Activated T-cell treated with anti-CD3 and anti-CD28 coated beads, Interleukin-2, amount 50 U/mL, for 72 hours (primary cell): ENCODE results near the gene LCNL1. TPM values are rescaled to one million over a fixed set of nuclear protein-coding genes. Genes with fewer than 3 reads are reported as not detected.

ENCODE experiments used
- ATAC-seq, 2 donors: fragments of 150-1000 bp; cut with Tn5 transposase; replicated peaks in 1 of 2; 2 replicates each; pipeline ENCODE4 v1.10.0; 2021; ENCODE audit warnings: moderate library complexity in 2 of 2, mild to moderate bottlenecking in 1 of 2
- DNase-seq, 2 donors: peaks; one replicate each; pipeline ENCODE4 v3.0.0; 2021 to 2022; ENCODE audit warnings: mixed read lengths in 1 of 2
- H3K27ac Mint-ChIP-seq: one replicate; pipeline ENCODE4 v1.8.0; 2022; ENCODE audit warnings: mild to moderate bottlenecking, moderate library complexity, mixed read lengths
- H3K27me3 Mint-ChIP-seq: one replicate; pipeline ENCODE4 v1.8.0; 2022; ENCODE audit warnings: low read depth, mixed read lengths
- H3K36me3 Mint-ChIP-seq, 2 donors: one replicate each; pipeline ENCODE4 v1.8.0; 2022; ENCODE audit warnings: mixed read lengths in 2 of 2, mild to moderate bottlenecking in 1 of 2; ENCODE audit not compliant: insufficient read depth in 2 of 2
- H3K4me1 Mint-ChIP-seq: one replicate; pipeline ENCODE4 v1.8.0; 2022; ENCODE audit warnings: low read depth, mixed read lengths
- H3K4me3 Mint-ChIP-seq, 2 donors: one replicate each; pipeline ENCODE4 v1.8.0; 2022; ENCODE audit warnings: mild to moderate bottlenecking in 2 of 2, mixed read lengths in 2 of 2, moderate library complexity in 2 of 2
- H3K9me3 Mint-ChIP-seq, 2 donors: one replicate each; pipeline ENCODE4 v1.8.0; 2022; ENCODE audit warnings: mixed read lengths in 2 of 2
- total RNA-seq, 2 donors: library from RNA; stranded (reverse); gene quantifications; one replicate each; pipeline ENCODE4 v1.2.3, GENCODE V29; 2022

LCNL1 gene
- total RNA-seq, 2 donors from 2014 or later, result not detected

- Mint-ChIP-seq H3K27ac (no peak within 1 kb of the TSS), H3K4me3 (no peak within 1 kb of the TSS), H3K4me1 (peaks cover 15% of the 10 kb centered on the region), H3K9me3 (peaks cover 3 to 4% of the 10 kb centered on the region in 2 donors), H3K27me3 (no peaks in the 10 kb centered on the region), H3K36me3 (peaks cover 1 to 2% of the 10 kb centered on the region in 2 donors)
- DNase-seq, result no peak
- no peak for ATAC-seq
These were observed 31.1 kb upstream of the LCNL1 start, which contains the start of gene LCN12 for GRCh38 chr9:136951541-136952320. Gene LCN12, plus strand, starts transcription at chr9:136952273. Its CDS starts 55 bp downstream, at chr9:136952328.

DNA sequence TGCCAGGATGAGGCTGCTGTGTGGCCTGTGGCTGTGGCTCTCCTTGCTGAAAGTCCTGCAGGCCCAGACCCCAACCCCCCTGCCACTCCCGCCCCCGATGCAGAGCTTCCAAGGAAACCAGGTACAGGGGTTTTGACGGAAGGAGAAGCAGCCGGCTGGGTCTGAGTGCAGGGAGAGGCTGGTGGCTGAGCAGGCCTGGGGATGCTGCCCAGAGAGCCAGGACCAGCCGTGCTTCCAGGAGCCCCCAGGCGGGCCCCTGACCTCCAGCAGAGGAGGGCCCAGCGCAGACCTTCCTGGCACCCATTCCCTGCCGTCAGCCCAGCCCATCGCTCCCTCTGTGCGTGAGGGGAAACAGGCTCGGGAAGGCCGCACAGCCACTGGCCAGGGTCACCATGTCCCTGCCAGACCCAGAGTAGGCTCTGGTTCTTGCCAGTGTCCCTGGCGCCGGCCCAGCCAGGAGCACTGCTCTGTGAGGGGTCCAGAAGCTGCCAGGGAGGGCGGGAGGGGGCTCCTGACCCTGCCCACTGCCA lies 30.4 kb upstream of the LCNL1 start:
- Mint-ChIP-seq H3K4me3 (no peak overlapping the region), H3K27ac (no peak overlapping the region), H3K4me1 (peaks cover 15% of the 10 kb centered on the region), H3K27me3 (no peaks in the 10 kb centered on the region), H3K36me3 (peaks cover 2 to 3% of the 10 kb centered on the region in 2 donors), H3K9me3 (peaks cover 4 to 5% of the 10 kb centered on the region in 2 donors)
- no peak for DNase-seq
- ATAC-seq, result no peak

- H3K4me1 Mint-ChIP-seq, result peaks cover 14% of the 10 kb centered on the region
- no peak overlapping the region for H3K27ac Mint-ChIP-seq
These were observed 29.7 kb upstream of the LCNL1 start for GRCh38 chr9:136952876-136953770.

GRCh38 chr9:136953771-136954269 lies 29.0 kb upstream of the LCNL1 start:
- ATAC-seq (no peak), DNase-seq (no peak)
- H3K9me3 Mint-ChIP-seq, result peaks cover 4 to 5% of the 10 kb centered on the region in 2 donors
- peaks cover 2 to 3% of the 10 kb centered on the region in 2 donors for H3K36me3 Mint-ChIP-seq
- H3K27ac Mint-ChIP-seq, result no peak overlapping the region
- H3K4me3 Mint-ChIP-seq, result no peak overlapping the region
- H3K27me3 Mint-ChIP-seq, result no peaks in the 10 kb centered on the region
- H3K4me1 Mint-ChIP-seq, result peaks cover 7% of the 10 kb centered on the region

More at GRCh38 chr9:136952876-136953770, 29.7 kb upstream of the LCNL1 start:
- H3K27me3 Mint-ChIP-seq, result no peaks in the 10 kb centered on the region
- H3K4me3 Mint-ChIP-seq, result no peak overlapping the region
- H3K36me3 Mint-ChIP-seq, result peaks cover 2 to 3% of the 10 kb centered on the region in 2 donors
- peaks cover 4 to 5% of the 10 kb centered on the region in 2 donors for H3K9me3 Mint-ChIP-seq
- DNase-seq (no peak), ATAC-seq (no peak)

- H3K4me3 Mint-ChIP-seq, result no peak overlapping the region
- ATAC-seq, result no peak
- peaks cover 4 to 5% of the 10 kb centered on the region in 2 donors for H3K9me3 Mint-ChIP-seq
- peaks cover 5% of the 10 kb centered on the region for H3K4me1 Mint-ChIP-seq
- no peak overlapping the region for H3K27ac Mint-ChIP-seq
- DNase-seq, result no peak
- no peaks in the 10 kb centered on the region for H3K27me3 Mint-ChIP-seq
- peaks cover 2 to 3% of the 10 kb centered on the region in 2 donors for H3K36me3 Mint-ChIP-seq
These were observed 28.3 kb upstream of the LCNL1 start for GRCh38 chr9:136954270-136955083.

DNA sequence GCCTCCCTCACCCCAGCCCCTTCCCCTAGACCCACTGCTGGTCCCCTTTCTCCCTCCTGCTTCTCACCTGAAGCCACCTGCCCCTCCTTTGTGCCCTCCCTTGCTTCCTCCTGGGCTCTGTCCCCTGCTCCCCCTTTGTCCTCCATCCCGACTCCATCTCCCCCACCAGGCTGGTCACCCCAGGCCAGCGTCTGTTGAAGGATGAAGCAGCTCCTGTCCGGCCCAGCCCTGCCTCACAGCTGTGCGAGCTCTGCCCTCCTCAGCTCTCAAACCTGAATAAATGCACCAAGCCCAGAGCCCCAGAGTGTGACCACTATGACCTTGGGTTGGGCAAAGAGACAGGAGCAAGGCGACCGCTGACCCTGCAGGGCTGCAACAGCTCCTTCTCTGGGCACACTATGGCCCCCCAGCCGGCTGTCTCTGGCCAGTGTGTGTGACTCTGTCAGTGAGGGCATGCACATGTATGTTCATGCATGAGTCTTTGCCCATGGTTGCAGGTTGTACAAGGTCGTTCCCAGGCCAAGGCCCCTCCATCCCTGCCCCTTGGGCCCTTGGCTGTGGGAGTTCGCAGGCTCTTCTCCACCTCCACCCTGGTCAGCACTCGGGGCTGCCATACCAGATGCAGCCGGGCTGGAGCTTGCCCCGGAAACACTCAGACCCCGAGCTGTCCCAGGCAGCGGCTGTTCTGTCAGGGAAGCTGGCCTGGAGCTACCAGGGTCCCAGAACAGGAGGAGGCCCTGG lies 27.4 kb upstream of the LCNL1 start:
- no peak overlapping the region for H3K4me3 Mint-ChIP-seq
- no peak for ATAC-seq
- peaks cover 1% of the 10 kb centered on the region for H3K4me1 Mint-ChIP-seq
- peaks cover 4 to 5% of the 10 kb centered on the region in 2 donors for H3K9me3 Mint-ChIP-seq
- no peak for DNase-seq
- H3K27ac Mint-ChIP-seq, result no peak overlapping the region
- peaks cover 2 to 3% of the 10 kb centered on the region in 2 donors for H3K36me3 Mint-ChIP-seq
- H3K27me3 Mint-ChIP-seq, result no peaks in the 10 kb centered on the region

DNA sequence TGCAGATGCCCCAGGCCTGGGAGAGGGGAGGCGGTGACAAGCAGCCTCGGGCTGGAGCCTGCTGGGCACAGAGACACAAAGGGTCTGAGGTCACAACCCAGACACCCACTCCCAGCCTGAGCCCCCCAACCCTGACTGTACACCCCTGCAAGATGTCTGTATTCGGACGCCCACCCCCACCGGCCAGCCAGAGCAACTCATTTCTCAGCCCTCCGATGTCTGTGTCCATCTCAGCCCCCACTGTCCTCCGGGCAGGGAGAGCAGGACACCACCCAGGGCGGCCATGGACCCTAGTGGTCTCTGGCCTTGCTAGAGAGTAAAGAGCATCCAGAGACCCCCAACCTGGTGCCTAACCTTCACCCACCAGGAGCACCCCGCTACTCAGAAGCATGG lies 26.9 kb upstream of the LCNL1 start:
- Mint-ChIP-seq H3K4me3 (no peak overlapping the region), H3K27ac (no peak overlapping the region), H3K27me3 (no peaks in the 10 kb centered on the region), H3K36me3 (peaks cover 2 to 3% of the 10 kb centered on the region in 2 donors), H3K4me1 (peaks cover 2% of the 10 kb centered on the region), H3K9me3 (peaks cover 4 to 5% of the 10 kb centered on the region in 2 donors)
- no peak for ATAC-seq
- no peak for DNase-seq

DNA sequence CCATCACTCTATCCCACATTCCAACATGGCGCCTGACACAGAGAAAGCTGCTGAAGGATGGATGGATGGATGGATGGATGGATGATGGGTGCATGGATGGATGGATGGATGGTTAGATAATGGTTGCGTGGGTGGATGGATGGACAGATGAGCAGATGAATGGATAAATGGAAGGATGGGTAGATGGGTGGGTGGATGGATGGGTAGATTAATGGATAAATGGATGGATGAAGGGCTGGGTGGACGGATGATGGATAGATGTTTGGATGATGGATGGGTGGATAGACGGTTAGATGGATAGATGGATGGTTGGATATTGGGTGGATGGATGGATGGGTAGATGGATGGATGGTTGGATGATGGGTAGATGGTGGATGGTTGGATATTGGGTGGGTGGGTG lies 26.2 kb upstream of the LCNL1 start:
- no peaks in the 10 kb centered on the region for H3K27me3 Mint-ChIP-seq
- peaks cover 2 to 3% of the 10 kb centered on the region in 2 donors for H3K36me3 Mint-ChIP-seq
- H3K27ac Mint-ChIP-seq, result no peak overlapping the region
- H3K9me3 Mint-ChIP-seq, result peaks cover 4 to 5% of the 10 kb centered on the region in 2 donors
- DNase-seq (no peak), ATAC-seq (no peak)
- peaks cover 4% of the 10 kb centered on the region for H3K4me1 Mint-ChIP-seq
- no peak overlapping the region for H3K4me3 Mint-ChIP-seq

DNA sequence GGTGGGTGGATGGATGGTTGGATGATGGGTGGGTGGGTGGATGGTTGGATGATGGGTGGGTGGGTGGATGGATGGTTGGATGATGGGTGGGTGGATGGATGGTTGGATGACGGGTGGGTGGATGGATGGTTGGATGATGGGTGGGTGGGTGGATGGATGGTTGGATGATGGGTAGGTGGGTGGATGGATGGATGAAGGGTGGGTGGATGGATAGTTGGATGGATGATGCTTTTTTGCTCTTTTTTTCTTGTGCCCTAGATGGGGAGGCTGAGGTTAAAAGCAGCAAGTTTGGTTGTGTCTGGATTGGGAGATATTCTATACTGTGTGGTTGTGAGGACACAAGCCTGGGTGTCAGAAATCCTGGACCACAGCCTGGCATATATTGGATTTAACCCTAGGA lies 25.3 kb upstream of the LCNL1 start:
- ATAC-seq (no peak), DNase-seq (no peak)
- H3K4me1 Mint-ChIP-seq, result peaks cover 4% of the 10 kb centered on the region
- peaks cover 4 to 5% of the 10 kb centered on the region in 2 donors for H3K9me3 Mint-ChIP-seq
- no peak overlapping the region for H3K4me3 Mint-ChIP-seq
- H3K36me3 Mint-ChIP-seq, result peaks cover 2 to 3% of the 10 kb centered on the region in 2 donors
- no peak overlapping the region for H3K27ac Mint-ChIP-seq
- no peaks in the 10 kb centered on the region for H3K27me3 Mint-ChIP-seq

GRCh38 chr9:136957901-136958300 lies 24.9 kb upstream of the LCNL1 start:
- H3K27ac Mint-ChIP-seq, result no peak overlapping the region
- peaks cover 2 to 3% of the 10 kb centered on the region in 2 donors for H3K36me3 Mint-ChIP-seq
- peaks cover 4% of the 10 kb centered on the region for H3K4me1 Mint-ChIP-seq
- DNase-seq (no peak), ATAC-seq (no peak)
- H3K27me3 Mint-ChIP-seq, result no peaks in the 10 kb centered on the region
- peaks cover 4 to 5% of the 10 kb centered on the region in 2 donors for H3K9me3 Mint-ChIP-seq
- no peak overlapping the region for H3K4me3 Mint-ChIP-seq

GRCh38 chr9:136958473-136958872 lies 24.3 kb upstream of the LCNL1 start:
- Mint-ChIP-seq H3K27ac (no peak overlapping the region), H3K9me3 (peaks cover 4 to 5% of the 10 kb centered on the region in 2 donors), H3K27me3 (no peaks in the 10 kb centered on the region), H3K36me3 (peaks cover 2 to 3% of the 10 kb centered on the region in 2 donors), H3K4me3 (no peak overlapping the region), H3K4me1 (peaks cover 4% of the 10 kb centered on the region)
- DNase-seq (no peak), ATAC-seq (no peak)
